B cell (primary cell): ENCODE results near the gene DNMBP. TPM values are rescaled to one million over a fixed set of nuclear protein-coding genes. Genes with fewer than 3 reads are reported as not detected.
"Not testable (repeated sequence)": the region's sequence is repeated elsewhere in the genome, so short reads cannot be mapped to it uniquely, and the experiment has no call there.

Experiments used
- ATAC-seq: fragments of 200-7000 bp; cut with Tn5 transposase; one replicate; pipeline ENCODE4 v1.10.0; 2021; ENCODE audit warnings: low read depth, mild to moderate bottlenecking, moderate number of reproducible peaks, moderate library complexity
- CTCF ChIA-PET: fragments of 350-600 bp; sonication (Branson Sonifier 250); formaldehyde crosslinking; loops from one replicate; lab custom pipeline; 2021; ENCODE audit warnings: antibody characterized with exemption, inconsistent platforms; lab: Charles Lee
- POLR2A ChIA-PET: fragments of 350-600 bp; sonication (Branson Sonifier 250); formaldehyde crosslinking; loops from one replicate; lab custom pipeline; 2021; ENCODE audit warnings: antibody characterized with exemption; lab: Charles Lee
- DNase-seq: peaks from one replicate; pipeline ENCODE4 v3.0.0; 2013
- H2AFZ ChIP-seq: 2 replicates; pipeline ENCODE4 v1.6.1; 2012; ENCODE audit warnings: mild to moderate bottlenecking, low read depth, low read length; ENCODE audit not compliant: insufficient read depth, poor library complexity, severe bottlenecking
- H3K27ac ChIP-seq, 2 donors: 1 replicate in 1 of 2; 2 replicates in 1 of 2; pipeline ENCODE4 v1.5.1; 2012 to 2013; ENCODE audit warnings: low read length in 2 of 2, mild to moderate bottlenecking in 2 of 2, moderate library complexity in 1 of 2
- H3K27me3 ChIP-seq, 4 experiments: fragments of 200-600 bp in 1 of 4; sonication (generic) in 1 of 4; replicated peaks in 1 of 4; 1 replicate in 2 of 4; 2 replicates in 2 of 4; pipeline versions ENCODE4 v1.6.1 to v1.7.0; 2013 to 2016; ENCODE audit warnings: low read length in 3 of 4, mild to moderate bottlenecking in 2 of 4, mixed read lengths in 1 of 4, moderate library complexity in 1 of 4; ENCODE audit not compliant: insufficient read depth in 4 of 4, control insufficient read depth in 3 of 4; ENCODE audit errors: control extremely low read depth in 1 of 4
- H3K36me3 ChIP-seq, 2 experiments: replicated peaks in 1 of 2; 1 replicate in 1 of 2; 2 replicates in 1 of 2; pipeline versions ENCODE4 v1.6.1 to v1.7.1; 2013; ENCODE audit warnings: low read length in 1 of 2; ENCODE audit not compliant: insufficient read depth in 2 of 2, control insufficient read depth in 1 of 2; ENCODE audit errors: control extremely low read depth in 1 of 2, extremely low read depth in 1 of 2
- H3K4me1 ChIP-seq, 2 donors: fragments of 200-600 bp in 1 of 2; sonication (generic) in 1 of 2; 1 replicate in 1 of 2; 2 replicates in 1 of 2; pipeline versions ENCODE4 v1.5.1 to v1.6.1; 2013 to 2017; ENCODE audit warnings: low read length in 2 of 2; ENCODE audit not compliant: control insufficient read depth in 2 of 2, insufficient read depth in 2 of 2
- H3K4me2 ChIP-seq: replicated peaks from 2 replicates; pipeline ENCODE3; 2012; ENCODE audit warnings: mild to moderate bottlenecking, low read depth, low read length; ENCODE audit not compliant: poor library complexity, severe bottlenecking
- H3K4me3 ChIP-seq, 5 experiments: fragments of 200-600 bp in 1 of 5; sonication (generic) in 1 of 5; 1 replicate in 3 of 5; 2 replicates in 2 of 5; pipeline versions ENCODE4 v1.5.1 to v1.7.0; 2011 to 2016; ENCODE audit warnings: low read length in 4 of 5, mild to moderate bottlenecking in 4 of 5, low read depth in 2 of 5, control low read depth in 1 of 5, moderate library complexity in 1 of 5; ENCODE audit not compliant: insufficient read depth in 1 of 5; ENCODE audit errors: control extremely low read depth in 1 of 5, extremely low read depth in 1 of 5
- H3K79me2 ChIP-seq: fragments of 200-600 bp; sonication (generic); one replicate; pipeline ENCODE4 v1.6.0; 2016; ENCODE audit warnings: low read length; ENCODE audit not compliant: control insufficient read depth, insufficient read depth
- H3K9ac ChIP-seq: fragments of 200-600 bp; sonication (generic); 2 replicates; pipeline ENCODE4 v1.6.1; 2017; ENCODE audit warnings: mild to moderate bottlenecking, low read length, moderate library complexity
- H3K9me3 ChIP-seq, 3 donors: one replicate each; pipeline versions ENCODE4 v1.6.1 to v1.7.1; 2013; ENCODE audit warnings: low read length in 2 of 3; ENCODE audit not compliant: control insufficient read depth in 2 of 3, insufficient read depth in 1 of 3; ENCODE audit errors: control extremely low read depth in 1 of 3
- H4K20me1 ChIP-seq: 2 replicates; pipeline ENCODE4 v1.6.0; 2012; ENCODE audit warnings: mild to moderate bottlenecking, low read length; ENCODE audit not compliant: insufficient read depth, control insufficient read depth, poor library complexity, severe bottlenecking
- H3K27ac Mint-ChIP-seq: one replicate; pipeline ENCODE4 v1.8.0; 2021; ENCODE audit warnings: mixed read lengths
- H3K27me3 Mint-ChIP-seq: one replicate; pipeline ENCODE4 v1.8.0; 2021; ENCODE audit warnings: mixed read lengths
- H3K4me1 Mint-ChIP-seq: one replicate; pipeline ENCODE4 v1.8.0; 2021; ENCODE audit warnings: mixed read lengths
- H3K4me3 Mint-ChIP-seq: one replicate; pipeline ENCODE4 v1.8.0; 2021; ENCODE audit warnings: mixed read lengths
- H3K9me3 Mint-ChIP-seq: one replicate; pipeline ENCODE4 v1.8.0; 2022; ENCODE audit warnings: mixed read lengths; ENCODE audit not compliant: insufficient read depth
- EZH2 ChIP-seq: IDR thresholded peaks from 2 replicates; pipeline ENCODE4 v1.6.1; 2012; ENCODE audit warnings: borderline replicate concordance, low read depth, mild to moderate bottlenecking, moderate library complexity, low read length; ENCODE audit not compliant: insufficient read depth, poor library complexity, severe bottlenecking
- WGBS: methylation state at CpG from one replicate; pipeline ENCODE4 v1.1.5; 2013; ENCODE audit warnings: missing lambda C conversion rate; ENCODE audit not compliant: insufficient coverage; 5-methylcytosine and 5-hydroxymethylcytosine counted together
- intact Hi-C: fragments of 100-400 bp; cut with micrococcal nuclease; formaldehyde crosslinking; loops from one replicate; pipeline ENCODE4 v1.10.0; 2022
- polyA plus RNA-seq: library from polyadenylated mRNA; depleted of rRNA; stranded (reverse); fragments of >200 nt; gene quantifications from 2 replicates; pipeline ENCODE4 v1.2.3, GENCODE V29; 2012
- total RNA-seq, 2 donors: library from RNA; stranded (reverse); fragments of 120-200 nt in 1 of 2; gene quantifications; 1 replicate in 1 of 2; 2 replicates in 1 of 2; pipeline versions ENCODE4 v1.2.3 to v1.2.4, GENCODE V29; 2013 to 2022
- TF ChIP-seq, protein P1 (sequence below): fragments of 200-600 bp; IDR thresholded peaks from one replicate; pipeline ENCODE4 v1.8.0; 2022; ENCODE audit warnings: antibody characterized with exemption, mild to moderate bottlenecking

Gene DNMBP
- total and polyA plus RNA-seq, 2 donors (not counting 1 experiment from before 2014, with no cell fraction given): 12.8 to 22.6 TPM

GRCh38 chr10:100013621-100014020 lies 3.9 kb upstream of the DNMBP start:
- Mint-ChIP-seq H3K4me3 (peak overlapping the region; percentile 58), H3K27ac (peak overlapping the region; percentile 86), H3K4me1 (peaks cover 46% of the 10 kb centered on the region), H3K9me3 (peaks cover 2% of the 10 kb centered on the region), H3K27me3 (no peaks in the 10 kb centered on the region)
- Histone ChIP-seq H3K9ac (peak overlapping the region; percentile 19), H3K4me2 (peak overlapping the region; percentile 56), H3K79me2 (peaks cover 2% of the 10 kb centered on the region), H3K27me3 (no peaks in the 10 kb centered on the region), H3K36me3 (no peaks in the 10 kb centered on the region), H2AFZ (peak overlapping the region; percentile 58), H3K9me3 (peaks cover 0 to 4% (median 0%) of the 10 kb centered on the region in 3 donors), H4K20me1 (no peaks in the 10 kb centered on the region), H3K27ac (peak overlapping the region; percentile 77 to 84), H3K4me1 (peaks cover 31 to 42% of the 10 kb centered on the region in 2 donors), H3K4me3 (peak overlapping the region in 1 of 5 experiments; percentile 23)
- ChIA-PET POLR2A (interaction anchor here (0.5 to 0.6 kb wide), 2 partner anchors 33 to 1784 kb away, joined by 4 to 7 read pairs; no protein-coding TSS in a partner anchor), CTCF (interaction anchor here (1.1 to 7.8 kb wide), 3 partner anchors 16 to 34 kb away, joined by 3 to 69 read pairs (median 5); no protein-coding TSS in a partner anchor)
- 14% methylated on average over 1 of the region's 1 CpG for WGBS
- TF ChIP-seq, protein P1, sequence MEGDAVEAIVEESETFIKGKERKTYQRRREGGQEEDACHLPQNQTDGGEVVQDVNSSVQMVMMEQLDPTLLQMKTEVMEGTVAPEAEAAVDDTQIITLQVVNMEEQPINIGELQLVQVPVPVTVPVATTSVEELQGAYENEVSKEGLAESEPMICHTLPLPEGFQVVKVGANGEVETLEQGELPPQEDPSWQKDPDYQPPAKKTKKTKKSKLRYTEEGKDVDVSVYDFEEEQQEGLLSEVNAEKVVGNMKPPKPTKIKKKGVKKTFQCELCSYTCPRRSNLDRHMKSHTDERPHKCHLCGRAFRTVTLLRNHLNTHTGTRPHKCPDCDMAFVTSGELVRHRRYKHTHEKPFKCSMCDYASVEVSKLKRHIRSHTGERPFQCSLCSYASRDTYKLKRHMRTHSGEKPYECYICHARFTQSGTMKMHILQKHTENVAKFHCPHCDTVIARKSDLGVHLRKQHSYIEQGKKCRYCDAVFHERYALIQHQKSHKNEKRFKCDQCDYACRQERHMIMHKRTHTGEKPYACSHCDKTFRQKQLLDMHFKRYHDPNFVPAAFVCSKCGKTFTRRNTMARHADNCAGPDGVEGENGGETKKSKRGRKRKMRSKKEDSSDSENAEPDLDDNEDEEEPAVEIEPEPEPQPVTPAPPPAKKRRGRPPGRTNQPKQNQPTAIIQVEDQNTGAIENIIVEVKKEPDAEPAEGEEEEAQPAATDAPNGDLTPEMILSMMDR: no peak
- TF ChIP-seq EZH2: no peak
- ATAC-seq (no peak), DNase-seq (no peak)
- intact Hi-C loops: loop anchor here (5.0 to 10.0 kb wide), 2 partner anchors 34 to 171 kb away; partner anchors contain the start of gene ERLIN1

DNA sequence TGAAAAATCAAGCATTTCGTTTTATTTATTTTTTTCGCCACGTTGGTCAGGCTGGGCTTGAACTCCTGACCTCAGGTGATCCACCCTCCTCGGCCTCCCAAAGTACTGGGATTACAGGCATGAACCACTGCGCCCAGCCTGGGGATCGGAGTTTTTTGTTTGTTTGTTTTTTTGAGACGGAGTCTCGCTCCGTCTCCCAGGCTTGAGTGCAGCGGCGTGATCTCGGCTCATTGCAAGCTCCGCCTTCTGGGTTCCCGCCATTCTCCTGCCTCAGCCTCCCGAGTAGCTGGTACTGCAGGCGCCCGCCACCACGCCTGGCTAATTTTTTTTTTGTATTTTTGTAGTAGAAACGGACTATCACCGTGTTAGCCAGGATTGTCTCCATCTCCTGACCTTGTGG lies 2.2 kb upstream of the DNMBP start:
- Histone ChIP-seq H3K4me1 (peaks cover 48 to 55% of the 10 kb centered on the region in 2 donors), H3K79me2 (peaks cover 19% of the 10 kb centered on the region)
- H2AFZ ChIP-seq, H3K9ac ChIP-seq, H3K4me3 ChIP-seq, H3K4me3 Mint-ChIP-seq, H3K9me3 Mint-ChIP-seq, H3K4me2 ChIP-seq, H3K27me3 ChIP-seq, H3K27me3 Mint-ChIP-seq, H3K36me3 ChIP-seq, H4K20me1 ChIP-seq, POLR2A ChIA-PET, ATAC-seq, DNase-seq, H3K27ac ChIP-seq, H3K9me3 ChIP-seq: not testable (repeated sequence)
- 97% methylated on average over 18 of the region's 20 CpGs for WGBS
- CTCF ChIA-PET: interaction anchor here (1.7 to 7.8 kb wide), 4 partner anchors 10 to 166 kb away, joined by 4 to 75 read pairs (median 46); no protein-coding TSS in a partner anchor
- H3K27ac Mint-ChIP-seq: peak overlapping the region; percentile 28
- H3K4me1 Mint-ChIP-seq: peaks cover 62% of the 10 kb centered on the region
- intact Hi-C loops: loop anchor here (5.0 to 10.0 kb wide), 2 partner anchors 35 to 173 kb away; partner anchors contain the start of gene ERLIN1
